GM19438 (cell line): ENCODE results near the gene KIF19.
"Not testable (repeated sequence)": the region's sequence is repeated elsewhere in the genome, so short reads cannot be mapped to it uniquely, and the experiment has no call there.

Source experiments
- ATAC-seq: cut with Tn5 transposase; IDR thresholded peaks from one replicate; pipeline ENCODE4 v1.9.1; 2021; ENCODE audit warnings: low read depth; ENCODE audit not compliant: unreplicated experiment

The KIF19 gene

GRCh38 chr17:74387365-74388218, 61.6 kb downstream of the KIF19 start:
- ATAC-seq = no peak

GRCh38 chr17:74389084-74389753, 63.2 kb downstream of the KIF19 start:
- no peak for ATAC-seq

- no peak for ATAC-seq
Measured at GRCh38 chr17:74389937-74390679, 64.1 kb downstream of the KIF19 start.

- no peak for ATAC-seq
Measured at GRCh38 chr17:74390680-74391653, 64.9 kb downstream of the KIF19 start.

- no peak for ATAC-seq
Measured at GRCh38 chr17:74391771-74392170, 65.7 kb downstream of the KIF19 start.

- no peak for ATAC-seq
Measured at GRCh38 chr17:74392848-74393247, 66.8 kb downstream of the KIF19 start.

- no peak for ATAC-seq
Measured at GRCh38 chr17:74393346-74393942, 67.4 kb downstream of the KIF19 start.

GRCh38 chr17:74394275-74394950, 68.4 kb downstream of the KIF19 start:
- ATAC-seq = no peak

GRCh38 chr17:74394977-74395376, 69.0 kb downstream of the KIF19 start:
- no peak for ATAC-seq

GRCh38 chr17:74396567-74396966, 70.5 kb downstream of the KIF19 start:
- ATAC-seq = no peak

GRCh38 chr17:74402048-74402447, 76.0 kb downstream of the KIF19 start:
- ATAC-seq = no peak

GRCh38 chr17:74403512-74404137, 77.6 kb downstream of the KIF19 start:
- ATAC-seq = no peak

- ATAC-seq = no peak
Measured at GRCh38 chr17:74404218-74404617, 78.2 kb downstream of the KIF19 start.

- no peak for ATAC-seq
Measured at GRCh38 chr17:74404789-74405188, 78.8 kb downstream of the KIF19 start.

- not testable (repeated sequence) for ATAC-seq
Measured at GRCh38 chr17:74405311-74405710, 79.3 kb downstream of the KIF19 start.
